GM12878 (cell line): ENCODE data around the gene SUPT6H. TPM values are rescaled to one million over a fixed set of nuclear protein-coding genes. Genes with fewer than 3 reads are reported as not detected.

Experiments
- ATAC-seq: fragments of 200-7000 bp; cut with Tn5 transposase; 3 replicates; pipeline ENCODE4 v1.9.1; 2020; ENCODE audit warnings: mild to moderate bottlenecking, moderate library complexity
- BruUV-seq: library from RNA; stranded (reverse); fragments of 400-500 nt; replicated peaks from 2 replicates; lab custom pipeline; 2021; lab: Mats Ljungman, UMichigan
- CTCF ChIA-PET: fragments of 300-600 bp; sonication (Branson Sonifier 250); formaldehyde crosslinking; extraction: SDS; loops from one replicate; lab custom pipeline; 2021; ENCODE audit warnings: inconsistent platforms; lab: Yijun Ruan, JAX
- POLR2A ChIA-PET: fragments of 350-600 bp; formaldehyde crosslinking; extraction: SDS; loops from one replicate; lab custom pipeline; 2021; ENCODE audit warnings: inconsistent platforms; lab: Charles Lee
- RAD21 ChIA-PET: fragments of 300-600 bp; sonication (Branson Sonifier 250); formaldehyde crosslinking; loops from one replicate; lab custom pipeline; 2023; ENCODE audit warnings: antibody characterized with exemption; ENCODE audit not compliant: unreplicated experiment; lab: Charles Lee
- SMC1A ChIA-PET: fragments of 300-600 bp; sonication (Branson Sonifier 250); formaldehyde crosslinking; loops from one replicate; lab custom pipeline; 2023; ENCODE audit not compliant: unreplicated experiment, uncharacterized antibody; lab: Charles Lee
- DNase-seq: peaks from one replicate; pipeline ENCODE4 v3.0.0-alpha.2; 2011; ENCODE audit warnings: low read depth, low spot score
- FAIRE-seq: peaks from 3 replicates; lab custom pipeline; 2011; peaks lifted over from hg19 to GRCh38; lab: Jason Lieb, UNC
- H2AFZ ChIP-seq: 2 replicates; pipeline ENCODE4 v1.6.0; 2011; ENCODE audit warnings: low read depth, low read length, control low read depth; ENCODE audit not compliant: control insufficient read depth
- H3K27ac ChIP-seq: 2 replicates; pipeline ENCODE4 v1.5.1; 2011; ENCODE audit warnings: control low read depth; ENCODE audit not compliant: control insufficient read depth, insufficient read depth
- H3K27me3 ChIP-seq, 2 experiments: replicated peaks in 1 of 2; 2 replicates each; pipeline versions ENCODE4 v1.6.0 to v1.6.1; 2011; ENCODE audit warnings: low read length in 1 of 2; ENCODE audit not compliant: control insufficient read depth in 2 of 2, insufficient read depth in 2 of 2
- H3K36me3 ChIP-seq, 2 experiments: 2 replicates each; pipeline ENCODE4 v1.5.1; 2011; ENCODE audit warnings: low read length in 1 of 2; ENCODE audit not compliant: control insufficient read depth in 2 of 2, insufficient read depth in 2 of 2
- H3K4me1 ChIP-seq: 2 replicates; pipeline ENCODE4 v1.6.1; 2011; ENCODE audit warnings: mild to moderate bottlenecking, low read length, moderate library complexity, mixed read lengths; ENCODE audit not compliant: control insufficient read depth, insufficient read depth
- H3K4me2 ChIP-seq: 2 replicates; pipeline ENCODE4 v1.6.0; 2011; ENCODE audit warnings: control low read depth; ENCODE audit not compliant: control insufficient read depth, insufficient read depth
- H3K4me3 ChIP-seq: fragments of 200-600 bp; sonication (generic); 2 replicates; pipeline ENCODE4 v1.5.1; 2016
- H3K79me2 ChIP-seq: 2 replicates; pipeline ENCODE4 v1.6.0; 2011; ENCODE audit warnings: low read length; ENCODE audit not compliant: control insufficient read depth, insufficient read depth
- H3K9ac ChIP-seq: 2 replicates; pipeline ENCODE4 v1.8.0; 2011; ENCODE audit warnings: low read length, control low read depth, mixed read lengths; ENCODE audit not compliant: control insufficient read depth, insufficient read depth
- H3K9me3 ChIP-seq: replicated peaks from 3 replicates; pipeline ENCODE4 v1.5.1; 2011; ENCODE audit warnings: mild to moderate bottlenecking, low read length; ENCODE audit not compliant: control insufficient read depth, insufficient read depth
- H4K20me1 ChIP-seq: 2 replicates; pipeline ENCODE4 v1.6.0; 2011; ENCODE audit not compliant: control insufficient read depth, insufficient read depth
- BHLHE40 ChIP-seq, 2 experiments: fragments of 450-650 bp in 1 of 2; IDR thresholded peaks; 2 replicates each; pipeline ENCODE4 v1.6.1; 2011 to 2017; ENCODE audit warnings: low read depth in 2 of 2, borderline replicate concordance in 1 of 2, improper control_type of control experiment in 1 of 2, low read length in 1 of 2, mild to moderate bottlenecking in 1 of 2
- BMI1 ChIP-seq: fragments of 450-650 bp; IDR thresholded peaks from 2 replicates; pipeline ENCODE4 v1.6.1; 2016; ENCODE audit warnings: mild to moderate bottlenecking, moderate library complexity, borderline replicate concordance
- CBFB ChIP-seq: IDR thresholded peaks from 2 replicates; pipeline ENCODE4 v1.6.1; 2016; ENCODE audit warnings: antibody characterized with exemption, low read depth
- CREB1 ChIP-seq: IDR thresholded peaks from 2 replicates; pipeline ENCODE4 v1.6.1; 2012; ENCODE audit warnings: low read depth, mild to moderate bottlenecking, inconsistent platforms
- HDGF ChIP-seq: fragments of 450-650 bp; IDR thresholded peaks from 2 replicates; pipeline ENCODE4 v1.6.1; 2016; ENCODE audit warnings: antibody characterized with exemption
- IRF4 ChIP-seq: IDR thresholded peaks from 2 replicates; pipeline ENCODE4 v1.6.1; 2011; ENCODE audit warnings: low read depth, low read length
- MTA3 ChIP-seq: IDR thresholded peaks from 2 replicates; pipeline ENCODE4 v1.6.1; 2012; ENCODE audit warnings: low read length, inconsistent platforms, borderline replicate concordance
- PAX5 ChIP-seq: IDR thresholded peaks from 2 replicates; pipeline ENCODE4 v1.6.1; 2011; ENCODE audit warnings: low read depth, low read length, borderline replicate concordance
- PBX3 ChIP-seq: IDR thresholded peaks from 2 replicates; pipeline ENCODE4 v1.6.1; 2011; ENCODE audit warnings: mild to moderate bottlenecking, low read depth, low read length, moderate library complexity; ENCODE audit not compliant: insufficient replicate concordance
- PML ChIP-seq: IDR thresholded peaks from 2 replicates; pipeline ENCODE4 v1.6.1; 2012; ENCODE audit warnings: low read length, inconsistent platforms
- POLR2AphosphoS2 ChIP-seq: IDR thresholded peaks from 2 replicates; pipeline ENCODE4 v1.6.1; 2011; ENCODE audit warnings: low read depth, mild to moderate bottlenecking, low read length, improper control_type of control experiment, moderate library complexity
- RCOR1 ChIP-seq: conservative IDR thresholded peaks from 2 replicates; pipeline ENCODE4 v1.6.1; 2012; ENCODE audit warnings: low read depth, low read length, improper control_type of control experiment
- RELB ChIP-seq: fragments of 450-650 bp; IDR thresholded peaks from 2 replicates; pipeline ENCODE4 v1.6.1; 2017; ENCODE audit warnings: low read depth, mild to moderate bottlenecking, moderate library complexity
- SMC3 ChIP-seq: IDR thresholded peaks from 2 replicates; pipeline ENCODE4 v1.6.1; 2011; ENCODE audit warnings: low read length, improper control_type of control experiment, borderline replicate concordance
- SUPT20H ChIP-seq: IDR thresholded peaks from 2 replicates; pipeline ENCODE4 v1.6.1; 2011; ENCODE audit warnings: low read depth, mild to moderate bottlenecking, low read length, moderate library complexity, borderline replicate concordance; ENCODE audit not compliant: control insufficient read depth
- SUZ12 ChIP-seq: fragments of 200-600 bp; sonication (generic); IDR thresholded peaks from one replicate; pipeline ENCODE4 v1.6.1; 2018; ENCODE audit warnings: antibody characterized with exemption, mild to moderate bottlenecking; ENCODE audit not compliant: unreplicated experiment
- WGBS: methylation state at CpG from one replicate; pipeline ENCODE4 v1.1.6; 2016; ENCODE audit warnings: low lambda C conversion rate; ENCODE audit not compliant: insufficient replicate concordance, insufficient coverage; ENCODE audit errors: missing lambda C conversion rate; 5-methylcytosine and 5-hydroxymethylcytosine counted together
- in situ Hi-C: fragments of 300-500 bp; cut with MboI; formaldehyde crosslinking; loops from 9 replicates; pipeline ENCODE4 v1.14.3; 2018; ENCODE audit warnings: mixed read lengths
- intact Hi-C: fragments of 100-400 bp; cut with micrococcal nuclease; formaldehyde crosslinking; loops from one replicate; pipeline ENCODE4 v1.14.2; 2022; ENCODE audit not compliant: unreplicated experiment
- polyA plus RNA-seq, 11 experiments: library from polyadenylated mRNA; depleted of rRNA in 4 of 11; unstranded in 6 of 11; stranded (reverse) in 5 of 11; fragments of >200 nt; fragmentation: Nextera tagmentation in 4 of 11; fragmentation: Illumina TruSeq in 1 of 11; extraction: Ambion mirVana in 4 of 11; extraction: Trizol in 1 of 11; gene quantifications; 1 replicate in 1 of 11; 2 replicates in 10 of 11; pipeline versions ENCODE4 v1.2.1 to v1.2.3, GENCODE V29; 2011 to 2016; ENCODE audit warnings: inconsistent platforms in 2 of 11, missing spikeins in 2 of 11, low read depth in 1 of 11
- total RNA-seq, 4 experiments: library from RNA; depleted of rRNA in 3 of 4; stranded (reverse); fragments of >200 nt in 3 of 4; fragmentation: Illumina TruSeq in 1 of 4; extraction: Trizol in 1 of 4; gene quantifications; 2 replicates each; pipeline versions ENCODE4 v1.2.1 to v1.2.3, GENCODE V29; 2013 to 2021

The SUPT6H gene
- total and polyA plus RNA-seq, 10 of the 15 experiments (the other 5 are each of a cell fraction or from before 2014, with no cell fraction given) = 1.7 to 58.8 (median 37.7) TPM

- H3K27ac ChIP-seq = no peak overlapping the region
- peak; percentile 69 for DNase-seq
- H3K4me2 ChIP-seq = no peak overlapping the region; the same call in 1 of the 2 replicates
- ChIA-PET SMC1A (interaction anchor here (0.8 to 17.8 kb wide), 9 partner anchors 9 to 195 kb away, joined by 3 to 326 read pairs (median 4); partner anchors contain the start of genes NEK8 and TLCD1), POLR2A (interaction anchor here (0.6 to 15.2 kb wide), 8 partner anchors 9 to 199 kb away, joined by 3 to 485 read pairs (median 4); partner anchors contain the start of genes NEK8, RPL23A and TLCD1), RAD21 (interaction anchor here (0.6 to 17.4 kb wide), 11 partner anchors 11 to 203 kb away, joined by 3 to 375 read pairs (median 6); partner anchors contain the start of genes FLOT2, NEK8, PROCA1 and RPL23A), CTCF (interaction anchor here (0.5 to 10.0 kb wide), 39 partner anchors 9 to 1354 kb away, joined by 3 to 394 read pairs (median 4); partner anchors contain the start of genes BLTP2, FAM222B, NEK8 and PROCA1)
- H3K27me3 ChIP-seq = no peaks in the 10 kb centered on the region
- 0 out of 2 replicates have a peak overlapping the region, but pooled peaks have one; percentile 17 for H3K4me3 ChIP-seq
- H3K9me3 ChIP-seq = no peaks in the 10 kb centered on the region
- in situ Hi-C loops = no loop called here
- peaks cover 30% of the 10 kb centered on the region for H3K4me1 ChIP-seq
- H3K36me3 ChIP-seq = peaks cover 30 to 32% of the 10 kb centered on the region in 2 experiments
- intact Hi-C loops = loop anchor here (1.0 kb wide), 1 partner anchor 23 kb away; no protein-coding TSS in a partner anchor
- no peak overlapping the region for H2AFZ ChIP-seq
- no peak overlapping the region for H3K9ac ChIP-seq
- peaks cover 19% of the 10 kb centered on the region for H4K20me1 ChIP-seq
- peak; percentile 87 for FAIRE-seq
- TSS peak; percentile 60 for BruUV-seq
- 36% methylated on average over 20 of the region's 20 CpGs for WGBS
- peaks cover 53% of the 10 kb centered on the region for H3K79me2 ChIP-seq
- ATAC-seq = peak; percentile 78
- 0 out of 2 replicates have a peak, but pooled peaks have one; percentile 17 for TF ChIP-seq RELB
- no peak for TF ChIP-seq SUPT20H
- TF ChIP-seq POLR2AphosphoS2 = peak; percentile 59; the same call in 1 of the 2 replicates
- 0 out of 2 replicates have a peak, but pooled peaks have one; percentile 15 for TF ChIP-seq CBFB
- peak; percentile 39 to 49; a peak in 2 of 4 replicates for TF ChIP-seq BHLHE40 (IDR thresholded peaks at IDR 0.05; ENCODE audit: borderline replicate concordance in 1 of 2, low read depth in 2 of 2, low read length in 1 of 2)
- peak; percentile 72; the same call in 1 of the 2 replicates for TF ChIP-seq IRF4
- TF ChIP-seq HDGF = no peak
- 0 out of 2 replicates have a peak, but pooled peaks have one; percentile 11 for TF ChIP-seq CREB1
- no peak for TF ChIP-seq RCOR1
- TF ChIP-seq SMC3 = peak; percentile 99
- no peak for TF ChIP-seq PBX3
- no peak for TF ChIP-seq PAX5
- TF ChIP-seq SUZ12 = no peak
- TF ChIP-seq MTA3 = 0 out of 2 replicates have a peak, but pooled peaks have one; percentile 27
- TF ChIP-seq PML = peak; percentile 22; the same call in 1 of the 2 replicates
- no peak for TF ChIP-seq BMI1
These were observed 88.4 kb downstream of the SUPT6H start for GRCh38 chr17:28750178-28751047.
